ENCODE data around the gene RAB23. TPM values are rescaled to one million over a fixed set of nuclear protein-coding genes. Genes with fewer than 3 reads are reported as not detected.

RAB23 gene
- total RNA-seq, 4 donors from 2014 or later, result 57.8 to 102 (median 70.3) TPM

- no peak for DNase-seq (ENCODE audit: extremely low spot score)
- H3K4me3 ChIP-seq, result no peak overlapping the region
- peaks cover 16 to 63% (median 42%) of the 10 kb centered on the region in 4 donors for H3K36me3 ChIP-seq
- no peaks in the 10 kb centered on the region for H3K4me1 ChIP-seq
- no peaks in the 10 kb centered on the region for H3K27me3 ChIP-seq
- no peak for TF ChIP-seq EP300 (IDR thresholded peaks at IDR 0.05)
- no peak for TF ChIP-seq POLR2A (IDR thresholded peaks at IDR 0.05; ENCODE audit: low read depth)
- no peak for TF ChIP-seq POLR2AphosphoS5 (IDR thresholded peaks at IDR 0.05)
- no peak for TF ChIP-seq CTCF (IDR thresholded peaks at IDR 0.05)
- intact Hi-C loops (cut with DNase I), result loop anchor here (5.0 kb wide), 1 partner anchor 63 kb away; no protein-coding TSS in a partner anchor
- peaks cover 0 to 19% (median 15%) of the 10 kb centered on the region in 4 donors for H3K9me3 ChIP-seq
- H3K27ac ChIP-seq (replicated peaks in 1 of 4), result no peak overlapping the region
- 95% methylated on average over 1 of the region's 1 CpG for WGBS
Measured at GRCh38 chr6:57165080-57165479, 57.0 kb downstream of the RAB23 start.

GRCh38 chr6:57163956-57164355, 58.2 kb downstream of the RAB23 start:
- Histone ChIP-seq H3K9me3 (peaks cover 0 to 19% (median 15%) of the 10 kb centered on the region in 4 donors), H3K4me1 (no peaks in the 10 kb centered on the region), H3K27ac (replicated peaks in 1 of 4) (no peak overlapping the region), H3K27me3 (no peaks in the 10 kb centered on the region), H3K4me3 (no peak overlapping the region), H3K36me3 (peaks cover 16 to 64% (median 42%) of the 10 kb centered on the region in 4 donors)
- no peak for DNase-seq (ENCODE audit: extremely low spot score)
- intact Hi-C loops (cut with DNase I), result no loop called here
- TF ChIP-seq POLR2A (IDR thresholded peaks at IDR 0.05; ENCODE audit: low read depth) (no peak), EP300 (IDR thresholded peaks at IDR 0.05) (no peak), CTCF (IDR thresholded peaks at IDR 0.05) (no peak), POLR2AphosphoS5 (IDR thresholded peaks at IDR 0.05) (no peak)
- WGBS, result 93% methylated on average over 2 of the region's 2 CpGs

GRCh38 chr6:57162516-57162915, 59.6 kb downstream of the RAB23 start:
- H3K27me3 ChIP-seq, result no peaks in the 10 kb centered on the region

GRCh38 chr6:57162028-57162427, 60.1 kb downstream of the RAB23 start:
- DNase-seq (ENCODE audit: extremely low spot score), result no peak
- peaks cover 16 to 71% (median 40%) of the 10 kb centered on the region in 4 donors for H3K36me3 ChIP-seq
- WGBS, result 90% methylated on average over 2 of the region's 2 CpGs
- no peak overlapping the region for H3K27ac ChIP-seq (replicated peaks in 1 of 4)
- no peak for TF ChIP-seq CTCF (IDR thresholded peaks at IDR 0.05)
- no peak for TF ChIP-seq POLR2AphosphoS5 (IDR thresholded peaks at IDR 0.05)
- TF ChIP-seq POLR2A (IDR thresholded peaks at IDR 0.05; ENCODE audit: low read depth), result no peak
- no peak for TF ChIP-seq EP300 (IDR thresholded peaks at IDR 0.05)
- no peak overlapping the region for H3K4me3 ChIP-seq
- H3K4me1 ChIP-seq, result no peaks in the 10 kb centered on the region
- H3K27me3 ChIP-seq, result no peaks in the 10 kb centered on the region
- H3K9me3 ChIP-seq, result peaks cover 0 to 19% (median 15%) of the 10 kb centered on the region in 4 donors
- intact Hi-C loops (cut with DNase I), result no loop called here

More at GRCh38 chr6:57162516-57162915, 59.6 kb downstream of the RAB23 start:
- H3K36me3 ChIP-seq, result peaks cover 16 to 71% (median 41%) of the 10 kb centered on the region in 4 donors
- no peak overlapping the region for H3K27ac ChIP-seq (replicated peaks in 1 of 4)
- no peak overlapping the region for H3K4me3 ChIP-seq
- intact Hi-C loops (cut with DNase I), result no loop called here
- TF ChIP-seq EP300 (IDR thresholded peaks at IDR 0.05), result no peak
- TF ChIP-seq POLR2A (IDR thresholded peaks at IDR 0.05; ENCODE audit: low read depth), result no peak
- TF ChIP-seq POLR2AphosphoS5 (IDR thresholded peaks at IDR 0.05), result no peak
- no peak for TF ChIP-seq CTCF (IDR thresholded peaks at IDR 0.05)
- peaks cover 0 to 19% (median 15%) of the 10 kb centered on the region in 4 donors for H3K9me3 ChIP-seq
- H3K4me1 ChIP-seq, result no peaks in the 10 kb centered on the region
- no peak for DNase-seq (ENCODE audit: extremely low spot score)
- 88% methylated on average over 3 of the region's 3 CpGs for WGBS

- Histone ChIP-seq H3K27me3 (no peaks in the 10 kb centered on the region), H3K27ac (replicated peaks in 1 of 4) (no peak overlapping the region), H3K9me3 (peaks cover 0 to under 1% (median 0%) of the 10 kb centered on the region in 4 donors), H3K36me3 (peaks cover 5 to 71% (median 47%) of the 10 kb centered on the region in 4 donors), H3K4me3 (no peak overlapping the region), H3K4me1 (no peaks in the 10 kb centered on the region)
- intact Hi-C loops (cut with DNase I), result no loop called here
- TF ChIP-seq EP300 (IDR thresholded peaks at IDR 0.05) (no peak), POLR2AphosphoS5 (IDR thresholded peaks at IDR 0.05) (no peak)
- DNase-seq (ENCODE audit: extremely low spot score), result no peak
- 93% methylated on average over 2 of the region's 2 CpGs for WGBS
Measured at GRCh38 chr6:57159127-57159526, 63.0 kb downstream of the RAB23 start.
